Lung (tissue), 12 donors: ENCODE data around the gene EGR1. TPM values are rescaled to one million over a fixed set of nuclear protein-coding genes. Genes with fewer than 3 reads are reported as not detected.

Source experiments
- ATAC-seq: fragments of 200-7000 bp; cut with Tn5 transposase; one replicate; pipeline ENCODE4 v1.9.1; 2020; ENCODE audit warnings: moderate number of reproducible peaks; ENCODE audit not compliant: insufficient read depth, low FRiP score
- DNase-seq, 3 donors: peaks; one replicate each; pipeline ENCODE4 v3.0.0-alpha.2; 2013 to 2017
- H3K27ac ChIP-seq, 2 donors: one replicate each; pipeline ENCODE4 v1.5.1; 2013; ENCODE audit warnings: mild to moderate bottlenecking in 2 of 2, moderate library complexity in 2 of 2, control low read depth in 1 of 2, inconsistent platforms in 1 of 2, low read depth in 1 of 2, low read length in 1 of 2
- H3K27me3 ChIP-seq, 3 donors: one replicate each; pipeline ENCODE4 v1.5.1; 2013; ENCODE audit warnings: low read length in 2 of 3; ENCODE audit not compliant: control insufficient read depth in 3 of 3, insufficient read depth in 3 of 3
- H3K36me3 ChIP-seq, 4 donors: one replicate each; pipeline ENCODE4 v1.5.1; 2013; ENCODE audit warnings: low read length in 4 of 4, mild to moderate bottlenecking in 1 of 4, moderate library complexity in 1 of 4; ENCODE audit not compliant: control insufficient read depth in 4 of 4, insufficient read depth in 4 of 4
- H3K4me1 ChIP-seq, 5 donors: one replicate each; pipeline ENCODE4 v1.5.1; 2013; ENCODE audit warnings: low read length in 5 of 5, mild to moderate bottlenecking in 2 of 5, moderate library complexity in 1 of 5; ENCODE audit not compliant: control insufficient read depth in 5 of 5, insufficient read depth in 5 of 5
- H3K4me3 ChIP-seq: one replicate; pipeline ENCODE4 v1.5.1; 2013; ENCODE audit warnings: mild to moderate bottlenecking, control low read depth, moderate library complexity
- H3K9ac ChIP-seq, 2 donors: one replicate each; pipeline ENCODE4 v1.5.1; 2013; ENCODE audit warnings: low read length in 2 of 2, control low read depth in 1 of 2; ENCODE audit not compliant: insufficient read depth in 1 of 2
- H3K9me3 ChIP-seq, 4 donors: one replicate each; pipeline ENCODE4 v1.5.1; 2013; ENCODE audit warnings: low read length in 3 of 4, mild to moderate bottlenecking in 1 of 4, moderate library complexity in 1 of 4; ENCODE audit not compliant: control insufficient read depth in 4 of 4, insufficient read depth in 3 of 4
- CTCF ChIP-seq: IDR thresholded peaks from 2 replicates; pipeline ENCODE4 v1.5.1; 2012; ENCODE audit warnings: mild to moderate bottlenecking; ENCODE audit errors: control extremely low read depth, extremely low read depth
- WGBS, 2 donors: extraction: QIAGEN DNeasy Blood & Tissue Kit; methylation state at CpG; one replicate each; pipeline ENCODE4 v1.1.7; 2013; 5-methylcytosine and 5-hydroxymethylcytosine counted together
- polyA plus RNA-seq, 2 donors: library from polyadenylated mRNA; stranded (reverse); fragments of 200-250 nt; gene quantifications; one replicate each; pipeline ENCODE4 v1.2.1, GENCODE V29; 2013
- total RNA-seq, 2 donors: library from RNA; depleted of rRNA in 1 of 2; stranded (reverse); fragments of >200 nt in 1 of 2; gene quantifications; one replicate each; pipeline ENCODE4 v1.2.1, GENCODE V29; 2014 to 2021
- donor health status: control.
- donor health status: control.
- donor health status: Bipolar disorder and iron deficiency.
- donor health status: healthy.
- donor health status: DM: yes; HTN: yes; CAD: no.

EGR1 gene
- total and polyA plus RNA-seq, 4 donors, result 15.8 to 126 (median 30.7) TPM

GRCh38 chr5:138488481-138488945, 23.2 kb downstream of the EGR1 start:
- no peak overlapping the region for H3K27ac ChIP-seq
- 73 to 87% methylated on average over 5 of the region's 5 CpGs for WGBS, 2 donors
- H3K9me3 ChIP-seq, result no peaks in the 10 kb centered on the region
- no peak for ATAC-seq
- H3K4me1 ChIP-seq, result peaks cover 0 to 30% (median 11%) of the 10 kb centered on the region in 5 donors
- H3K36me3 ChIP-seq, result no peaks in the 10 kb centered on the region
- DNase-seq, result no peak
- H3K27me3 ChIP-seq, result peaks cover 0 to 9% (median 3%) of the 10 kb centered on the region in 3 donors
- TF ChIP-seq CTCF, result no peak
- no peak overlapping the region for H3K9ac ChIP-seq
- no peak overlapping the region for H3K4me3 ChIP-seq

GRCh38 chr5:138489683-138490061, 24.4 kb downstream of the EGR1 start:
- no peak for ATAC-seq
- Histone ChIP-seq H3K27ac (no peak overlapping the region), H3K4me1 (peaks cover 0 to 34% (median 11%) of the 10 kb centered on the region in 5 donors), H3K9me3 (no peaks in the 10 kb centered on the region), H3K27me3 (peaks cover 0 to 9% (median 3%) of the 10 kb centered on the region in 3 donors), H3K9ac (no peak overlapping the region), H3K4me3 (no peak overlapping the region), H3K36me3 (no peaks in the 10 kb centered on the region)
- DNase-seq, result no peak
- WGBS, 2 donors, result 79 to 90% methylated on average over 5 of the region's 5 CpGs
- no peak for TF ChIP-seq CTCF

DNA sequence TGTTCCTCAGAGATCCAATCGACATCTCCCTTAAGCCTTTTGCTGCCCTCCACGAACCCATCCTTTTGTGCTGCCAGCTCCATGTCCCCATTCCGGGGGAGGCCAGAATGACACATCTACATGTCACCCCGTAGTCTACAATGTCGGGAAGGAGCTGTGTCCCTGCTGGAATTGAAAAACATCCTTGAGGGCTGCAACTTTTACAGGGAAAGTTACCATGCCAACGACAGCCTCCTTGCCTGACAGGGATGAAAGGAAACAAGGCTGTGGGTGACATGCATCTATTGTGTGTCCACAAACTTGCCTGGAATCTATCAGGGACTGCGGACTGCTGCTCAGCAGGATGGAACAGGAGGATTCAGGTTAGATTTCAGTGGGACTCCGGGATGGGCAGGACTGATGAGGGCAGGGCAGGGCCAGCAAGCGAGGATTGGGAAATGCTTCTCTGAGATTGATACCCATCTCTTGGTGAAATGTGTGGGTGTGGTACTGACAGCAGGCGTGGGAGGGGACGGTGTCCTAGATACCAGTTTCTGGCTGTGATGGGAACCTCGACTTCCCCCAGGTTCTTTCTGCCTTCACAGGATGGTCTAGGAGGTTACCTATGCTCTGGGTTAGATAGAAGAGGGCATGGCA, 25.5 kb downstream of the EGR1 start:
- Histone ChIP-seq H3K27me3 (peaks cover 0 to 9% (median 3%) of the 10 kb centered on the region in 3 donors), H3K4me3 (no peak overlapping the region), H3K36me3 (no peaks in the 10 kb centered on the region), H3K9ac (no peak overlapping the region), H3K4me1 (peaks cover 0 to 34% (median 12%) of the 10 kb centered on the region in 5 donors), H3K27ac (no peak overlapping the region), H3K9me3 (no peaks in the 10 kb centered on the region)
- ATAC-seq (no peak), DNase-seq (no peak)
- 87 to 89% methylated on average over 12 of the region's 12 CpGs for WGBS, 2 donors
- TF ChIP-seq CTCF, result no peak

DNA sequence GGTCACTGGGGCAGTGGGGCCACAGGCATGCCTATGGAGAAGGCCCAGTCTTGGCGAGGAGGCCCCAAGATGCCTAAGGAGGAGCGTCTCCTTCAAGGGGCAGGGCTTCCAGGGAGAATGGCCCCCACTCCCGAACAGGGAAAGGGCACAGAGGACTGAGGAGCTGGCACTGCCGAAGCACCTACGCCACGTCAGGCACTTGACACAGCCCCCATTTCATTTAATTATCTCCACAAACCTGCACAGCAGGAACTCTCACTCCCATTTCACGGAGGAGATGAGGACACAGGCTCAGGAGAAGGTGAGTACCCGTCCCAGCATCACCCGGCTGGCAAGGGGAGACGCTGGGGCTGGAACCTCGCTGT, 26.0 kb downstream of the EGR1 start:
- Histone ChIP-seq H3K9ac (no peak overlapping the region), H3K4me3 (no peak overlapping the region), H3K9me3 (no peaks in the 10 kb centered on the region), H3K36me3 (no peaks in the 10 kb centered on the region), H3K4me1 (peaks cover 0 to 34% (median 12%) of the 10 kb centered on the region in 5 donors), H3K27ac (no peak overlapping the region), H3K27me3 (peaks cover 0 to 9% (median 3%) of the 10 kb centered on the region in 3 donors)
- TF ChIP-seq CTCF, result no peak
- WGBS, 2 donors, result 52% methylated on average over 11 of the region's 11 CpGs
- DNase-seq, result no peak
- no peak for ATAC-seq
